Activated T-helper 17 cell treated with anti-CD3 and anti-CD28 coated beads, Interleukin-2, amount 50 U/mL, for 72 hours (primary cell): Measurements from ENCODE around the gene INPP4A. TPM values are rescaled to one million over a fixed set of nuclear protein-coding genes. Genes with fewer than 3 reads are reported as not detected.

ENCODE experiments used
- ATAC-seq: fragments of 150-1000 bp; cut with Tn5 transposase; replicated peaks from 2 replicates; pipeline ENCODE4 v1.10.0; 2021; ENCODE audit warnings: mild to moderate bottlenecking, moderate library complexity
- H3K27ac Mint-ChIP-seq: one replicate; pipeline ENCODE4 v1.8.0; 2022; ENCODE audit warnings: mixed read lengths
- H3K27me3 Mint-ChIP-seq: one replicate; pipeline ENCODE4 v1.8.0; 2022; ENCODE audit warnings: mixed read lengths
- H3K36me3 Mint-ChIP-seq: one replicate; pipeline ENCODE4 v1.8.0; 2022; ENCODE audit warnings: low read depth, mild to moderate bottlenecking, mixed read lengths
- H3K4me1 Mint-ChIP-seq: one replicate; pipeline ENCODE4 v1.8.0; 2022; ENCODE audit warnings: mixed read lengths
- H3K4me3 Mint-ChIP-seq: one replicate; pipeline ENCODE4 v1.8.0; 2022; ENCODE audit warnings: mild to moderate bottlenecking, mixed read lengths
- H3K9me3 Mint-ChIP-seq: one replicate; pipeline ENCODE4 v1.8.0; 2022; ENCODE audit warnings: mixed read lengths
- total RNA-seq, 2 donors: library from RNA; stranded (reverse); gene quantifications; one replicate each; pipeline ENCODE4 v1.2.3, GENCODE V29; 2022

Gene INPP4A
- total RNA-seq, 2 donors from 2014 or later, result 66.4 to 74.8 TPM

- Mint-ChIP-seq H3K4me1 (peaks cover 28% of the 10 kb centered on the region), H3K4me3 (no peak overlapping the region), H3K9me3 (no peaks in the 10 kb centered on the region), H3K36me3 (peaks cover 64% of the 10 kb centered on the region), H3K27ac (no peak overlapping the region), H3K27me3 (no peaks in the 10 kb centered on the region)
- no peak for ATAC-seq
Measured at GRCh38 chr2:98520806-98521205, 76.1 kb downstream of the INPP4A start.

DNA sequence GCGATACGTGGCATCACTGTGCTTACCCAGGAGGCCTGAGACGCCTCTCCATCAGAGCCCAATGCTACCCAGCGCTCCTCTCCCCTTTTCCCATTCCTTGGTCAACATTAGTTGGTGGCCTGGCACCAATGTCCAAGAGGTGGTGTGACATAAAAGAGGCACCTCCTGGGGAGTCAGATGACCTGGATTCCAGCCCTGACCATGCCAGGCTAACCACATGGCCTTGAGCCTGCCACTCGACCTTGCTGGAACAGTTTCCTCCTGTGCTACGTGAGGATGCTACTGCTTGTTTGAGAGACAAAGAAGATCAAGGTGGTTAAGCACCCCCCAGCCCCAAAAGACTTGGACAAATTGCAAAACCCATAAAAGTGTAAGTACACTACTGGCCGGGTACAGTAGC lies 76.6 kb downstream of the INPP4A start:
- no peak for ATAC-seq
- Mint-ChIP-seq H3K4me1 (peaks cover 25% of the 10 kb centered on the region), H3K36me3 (peaks cover 64% of the 10 kb centered on the region), H3K4me3 (no peak overlapping the region), H3K27ac (no peak overlapping the region), H3K9me3 (no peaks in the 10 kb centered on the region), H3K27me3 (no peaks in the 10 kb centered on the region)

GRCh38 chr2:98522854-98523253 lies 78.2 kb downstream of the INPP4A start:
- H3K36me3 Mint-ChIP-seq, result peaks cover 64% of the 10 kb centered on the region
- no peak overlapping the region for H3K27ac Mint-ChIP-seq

GRCh38 chr2:98524168-98524567 lies 79.5 kb downstream of the INPP4A start:
- no peak for ATAC-seq
- H3K4me1 Mint-ChIP-seq, result peaks cover 6% of the 10 kb centered on the region
- H3K36me3 Mint-ChIP-seq, result peaks cover 66% of the 10 kb centered on the region
- no peaks in the 10 kb centered on the region for H3K9me3 Mint-ChIP-seq
- peak overlapping the region; percentile 76 for H3K27ac Mint-ChIP-seq
- H3K4me3 Mint-ChIP-seq, result no peak overlapping the region
- H3K27me3 Mint-ChIP-seq, result no peaks in the 10 kb centered on the region

More at GRCh38 chr2:98522854-98523253, 78.2 kb downstream of the INPP4A start:
- no peaks in the 10 kb centered on the region for H3K27me3 Mint-ChIP-seq
- no peak overlapping the region for H3K4me3 Mint-ChIP-seq
- no peak for ATAC-seq
- H3K4me1 Mint-ChIP-seq, result peaks cover 11% of the 10 kb centered on the region
- no peaks in the 10 kb centered on the region for H3K9me3 Mint-ChIP-seq

DNA sequence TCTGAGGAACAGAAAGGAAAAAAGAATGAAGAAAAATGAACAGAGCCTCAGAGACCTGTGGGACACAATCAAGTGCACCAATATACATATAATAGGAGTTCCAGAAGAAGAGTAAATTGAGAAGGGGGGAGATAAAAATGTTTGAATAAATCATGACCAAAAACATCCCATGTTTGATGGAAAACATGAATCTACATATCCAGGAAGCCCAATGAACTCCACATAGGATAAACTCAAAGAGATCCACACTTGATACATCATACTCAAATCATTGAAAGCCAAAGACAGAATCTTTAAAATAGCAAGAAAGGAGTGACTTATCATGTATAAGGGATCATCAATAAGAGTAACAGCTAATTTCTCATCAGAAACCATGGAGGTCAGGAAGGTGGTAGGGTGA lies 83.7 kb downstream of the INPP4A start:
- Mint-ChIP-seq H3K4me1 (peaks cover 6% of the 10 kb centered on the region), H3K27ac (peak overlapping the region; percentile 71), H3K9me3 (no peaks in the 10 kb centered on the region), H3K4me3 (no peak overlapping the region), H3K27me3 (no peaks in the 10 kb centered on the region), H3K36me3 (peaks cover 52% of the 10 kb centered on the region)
- no peak for ATAC-seq

- no peaks in the 10 kb centered on the region for H3K9me3 Mint-ChIP-seq
- peaks cover 4% of the 10 kb centered on the region for H3K4me1 Mint-ChIP-seq
- no peaks in the 10 kb centered on the region for H3K27me3 Mint-ChIP-seq
- peaks cover 55% of the 10 kb centered on the region for H3K36me3 Mint-ChIP-seq
- peak overlapping the region; percentile 49 for H3K27ac Mint-ChIP-seq
- ATAC-seq, result no peak
- H3K4me3 Mint-ChIP-seq, result no peak overlapping the region
Measured at GRCh38 chr2:98530114-98530513, 85.5 kb downstream of the INPP4A start.

DNA sequence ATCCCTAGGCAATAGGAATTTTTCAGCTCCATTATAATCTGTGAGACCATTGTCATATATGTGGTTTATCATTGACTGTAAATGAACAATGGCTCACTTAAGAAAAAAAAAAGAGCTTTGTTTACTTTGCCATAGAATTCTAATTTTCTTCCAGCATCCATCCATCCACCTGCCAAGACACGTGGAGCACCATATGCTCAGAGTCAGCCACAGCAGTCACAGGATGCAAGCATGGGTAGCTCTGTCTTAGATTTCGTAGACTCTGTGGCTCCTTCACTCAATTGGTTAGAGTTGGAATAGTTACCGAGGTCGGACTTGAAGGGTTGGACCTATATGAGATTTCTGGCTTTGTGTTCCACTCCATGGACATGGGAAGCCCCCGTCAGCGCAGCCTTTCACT lies 88.1 kb downstream of the INPP4A start:
- no peak overlapping the region for H3K27ac Mint-ChIP-seq
- H3K4me3 Mint-ChIP-seq, result no peak overlapping the region
- no peaks in the 10 kb centered on the region for H3K9me3 Mint-ChIP-seq
- H3K4me1 Mint-ChIP-seq, result no peaks in the 10 kb centered on the region
- H3K27me3 Mint-ChIP-seq, result no peaks in the 10 kb centered on the region
- no peak for ATAC-seq
- H3K36me3 Mint-ChIP-seq, result peaks cover 75% of the 10 kb centered on the region

DNA sequence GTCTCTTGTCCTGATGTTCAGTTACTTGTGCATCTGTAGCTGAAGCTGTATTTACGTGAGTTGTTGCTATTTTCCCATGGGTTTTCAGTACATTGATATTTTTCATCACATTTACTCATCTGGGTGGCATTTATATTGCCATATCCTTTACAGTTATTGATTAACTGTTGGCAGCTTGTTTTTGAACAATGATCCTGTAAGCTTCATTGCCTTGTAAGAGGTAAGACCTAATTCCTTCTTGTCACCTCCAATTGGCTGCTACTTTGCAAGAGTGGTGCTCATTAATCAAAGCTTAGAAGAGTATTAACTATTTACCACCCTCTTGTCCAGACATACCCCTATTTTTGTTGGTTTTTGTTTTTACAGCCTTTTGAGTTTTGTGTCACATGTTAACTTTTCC lies 88.9 kb downstream of the INPP4A start:
- no peak for ATAC-seq
- no peaks in the 10 kb centered on the region for H3K9me3 Mint-ChIP-seq
- H3K4me3 Mint-ChIP-seq, result no peak overlapping the region
- H3K4me1 Mint-ChIP-seq, result peaks cover 6% of the 10 kb centered on the region
- H3K36me3 Mint-ChIP-seq, result peaks cover 76% of the 10 kb centered on the region
- peak overlapping the region; percentile 29 for H3K27ac Mint-ChIP-seq
- no peaks in the 10 kb centered on the region for H3K27me3 Mint-ChIP-seq

GRCh38 chr2:98534761-98535160 lies 90.1 kb downstream of the INPP4A start:
- Mint-ChIP-seq H3K4me3 (no peak overlapping the region), H3K36me3 (peaks cover 87% of the 10 kb centered on the region), H3K27me3 (no peaks in the 10 kb centered on the region), H3K27ac (peak overlapping the region; percentile 29), H3K4me1 (peaks cover 9% of the 10 kb centered on the region), H3K9me3 (no peaks in the 10 kb centered on the region)
- no peak for ATAC-seq

DNA sequence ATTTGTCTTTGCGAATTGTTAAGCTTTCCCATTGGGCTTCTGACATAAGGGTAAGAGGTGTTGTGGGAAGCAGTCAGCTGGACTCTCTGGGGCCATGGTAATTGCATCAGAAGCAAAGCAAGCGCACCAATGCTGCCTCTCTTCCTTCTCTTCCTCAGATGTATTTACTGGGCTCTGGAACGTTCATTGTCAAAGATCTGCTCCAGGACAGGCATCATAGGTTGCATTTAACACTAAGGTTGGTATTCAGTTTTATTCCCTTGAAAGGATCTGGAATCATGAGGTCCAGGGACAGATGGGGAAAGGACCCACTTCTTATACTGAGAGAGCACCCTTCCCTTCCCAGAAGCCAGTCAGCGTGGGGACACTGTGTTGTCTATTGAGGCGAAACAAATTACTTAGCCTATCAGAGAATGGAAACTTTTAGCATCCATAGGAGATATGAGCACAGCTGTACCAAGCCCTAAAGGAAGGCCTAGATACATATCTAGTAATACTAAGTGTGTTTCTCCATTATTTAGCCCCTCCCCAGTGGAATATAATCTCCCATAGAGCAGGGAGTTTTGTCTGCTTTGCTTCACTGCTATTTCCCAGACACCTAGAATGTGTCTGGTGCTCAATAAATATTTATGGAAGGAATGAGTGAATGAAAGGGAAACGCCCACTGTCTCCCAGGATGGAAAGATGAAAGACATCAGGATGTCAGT lies 91.5 kb downstream of the INPP4A start:
- Mint-ChIP-seq H3K36me3 (peaks cover 91% of the 10 kb centered on the region), H3K4me3 (no peak overlapping the region), H3K4me1 (peaks cover 9% of the 10 kb centered on the region), H3K27ac (peak overlapping the region; percentile 71), H3K9me3 (no peaks in the 10 kb centered on the region), H3K27me3 (no peaks in the 10 kb centered on the region)
- ATAC-seq, result no peak

DNA sequence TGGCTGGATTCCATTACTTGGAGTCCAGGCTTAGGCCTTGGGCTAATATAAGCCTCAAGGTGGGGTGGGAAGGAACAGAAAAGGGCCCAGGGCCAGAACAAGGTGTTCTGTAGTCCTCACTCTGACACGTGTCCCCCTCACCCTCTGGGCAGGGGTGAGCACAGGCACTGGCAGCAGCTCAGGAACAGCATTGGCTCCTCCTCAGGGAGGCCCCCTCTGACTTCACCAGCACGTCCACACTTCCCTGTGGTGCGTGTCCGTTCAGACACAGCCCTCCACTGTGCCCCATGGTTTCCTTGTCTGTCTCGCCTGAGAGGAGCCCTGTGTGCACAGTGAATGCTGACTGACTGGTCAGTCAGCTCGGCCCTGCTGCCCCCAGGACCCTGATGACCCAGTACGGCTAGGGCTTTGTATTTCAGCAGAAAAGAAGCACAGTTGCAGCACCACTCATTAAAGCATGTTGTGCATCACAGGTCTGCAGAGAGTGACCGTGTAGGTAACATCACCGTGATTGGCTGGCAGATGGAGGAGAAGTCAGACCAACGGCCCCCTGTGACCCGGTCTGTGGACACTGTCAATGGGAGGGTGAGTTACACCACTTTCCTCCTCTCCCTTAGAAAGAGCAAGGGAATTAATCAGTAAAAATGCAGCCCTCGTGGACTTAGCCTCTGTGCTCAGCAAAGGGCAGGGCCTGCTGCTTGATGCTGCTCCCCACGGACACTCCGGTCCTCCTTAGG lies 92.9 kb downstream of the INPP4A start:
- H3K4me1 Mint-ChIP-seq, result peaks cover 14% of the 10 kb centered on the region
- H3K36me3 Mint-ChIP-seq, result peaks cover 97% of the 10 kb centered on the region
- H3K9me3 Mint-ChIP-seq, result no peaks in the 10 kb centered on the region
- no peaks in the 10 kb centered on the region for H3K27me3 Mint-ChIP-seq
- ATAC-seq, result no peak
- H3K4me3 Mint-ChIP-seq, result no peak overlapping the region
- peak overlapping the region; percentile 91 for H3K27ac Mint-ChIP-seq

- H3K4me1 Mint-ChIP-seq, result peaks cover 14% of the 10 kb centered on the region
- H3K27ac Mint-ChIP-seq, result peak overlapping the region; percentile 91
- no peaks in the 10 kb centered on the region for H3K9me3 Mint-ChIP-seq
- H3K27me3 Mint-ChIP-seq, result no peaks in the 10 kb centered on the region
- peak overlapping the region; percentile 31 for H3K4me3 Mint-ChIP-seq
- peak; percentile 84 for ATAC-seq
- peaks cover 95% of the 10 kb centered on the region for H3K36me3 Mint-ChIP-seq
Measured at GRCh38 chr2:98538280-98539041, 93.8 kb downstream of the INPP4A start.

- Mint-ChIP-seq H3K36me3 (peaks cover 95% of the 10 kb centered on the region), H3K27me3 (no peaks in the 10 kb centered on the region), H3K4me3 (no peak overlapping the region), H3K4me1 (peaks cover 14% of the 10 kb centered on the region), H3K9me3 (no peaks in the 10 kb centered on the region), H3K27ac (peak overlapping the region; percentile 91)
- ATAC-seq, result no peak
Measured at GRCh38 chr2:98539056-98539735, 94.5 kb downstream of the INPP4A start.

GRCh38 chr2:98540536-98540935 lies 95.9 kb downstream of the INPP4A start:
- H3K36me3 Mint-ChIP-seq, result peaks cover 95% of the 10 kb centered on the region
- peak overlapping the region; percentile 63 for H3K27ac Mint-ChIP-seq
- peaks cover 14% of the 10 kb centered on the region for H3K4me1 Mint-ChIP-seq
- no peak overlapping the region for H3K4me3 Mint-ChIP-seq
- H3K9me3 Mint-ChIP-seq, result no peaks in the 10 kb centered on the region
- no peak for ATAC-seq
- H3K27me3 Mint-ChIP-seq, result no peaks in the 10 kb centered on the region
